T-helper 9 cell (primary cell): ENCODE measurements around the gene IGFL2.
"Not testable (repeated sequence)": the region's sequence is repeated elsewhere in the genome, so short reads cannot be mapped to it uniquely, and the experiment has no call there.

Experiments
- DNase-seq: peaks from one replicate; pipeline ENCODE4 v3.0.0-alpha.2; 2020

Gene IGFL2

GRCh38 chr19:46191972-46192371 is 43.9 kb downstream of the IGFL2 start:
- no peak for DNase-seq

- DNase-seq, result not testable (repeated sequence)
These were observed 44.6 kb downstream of the IGFL2 start for GRCh38 chr19:46192626-46192991.

GRCh38 chr19:46192992-46193650 is 45.1 kb downstream of the IGFL2 start:
- DNase-seq, result no peak

- DNase-seq, result no peak
These were observed 45.6 kb downstream of the IGFL2 start for GRCh38 chr19:46193678-46194077.

- no peak for DNase-seq
These were observed 47.1 kb downstream of the IGFL2 start for GRCh38 chr19:46195104-46195503.

- DNase-seq, result not testable (repeated sequence)
These were observed 47.9 kb downstream of the IGFL2 start for GRCh38 chr19:46195919-46196318.

- no peak for DNase-seq
These were observed 48.5 kb downstream of the IGFL2 start for GRCh38 chr19:46196410-46197124.

GRCh38 chr19:46197314-46198070 is 49.5 kb downstream of the IGFL2 start:
- no peak for DNase-seq

- no peak for DNase-seq
These were observed 50.7 kb downstream of the IGFL2 start for GRCh38 chr19:46198756-46199155.

- no peak for DNase-seq
These were observed 53.6 kb downstream of the IGFL2 start for GRCh38 chr19:46201454-46202310.

- no peak for DNase-seq
These were observed 54.4 kb downstream of the IGFL2 start for GRCh38 chr19:46202426-46202825.

GRCh38 chr19:46202872-46203860 is 55.1 kb downstream of the IGFL2 start:
- no peak for DNase-seq

- no peak for DNase-seq
These were observed 56.0 kb downstream of the IGFL2 start for GRCh38 chr19:46204008-46204407.

GRCh38 chr19:46205183-46205984 is 57.3 kb downstream of the IGFL2 start:
- DNase-seq, result no peak

GRCh38 chr19:46206176-46206575 is 58.1 kb downstream of the IGFL2 start:
- DNase-seq, result no peak

GRCh38 chr19:46206682-46207081 is 58.6 kb downstream of the IGFL2 start:
- DNase-seq, result no peak

- not testable (repeated sequence) for DNase-seq
These were observed 59.8 kb downstream of the IGFL2 start for GRCh38 chr19:46207858-46208257.

GRCh38 chr19:46209051-46209450 is 61.0 kb downstream of the IGFL2 start:
- DNase-seq, result no peak

- no peak for DNase-seq
These were observed 61.4 kb downstream of the IGFL2 start for GRCh38 chr19:46209472-46209871.

- no peak for DNase-seq
These were observed 62.6 kb downstream of the IGFL2 start for GRCh38 chr19:46210669-46211068.
